CD4-positive, alpha-beta T cell treated with Interleukin-15 for 4 hours (primary cell): ENCODE data around the gene NPW.
"Not testable (repeated sequence)": the region's sequence is repeated elsewhere in the genome, so short reads cannot be mapped to it uniquely, and the experiment has no call there.

Experiments
- DNase-seq: peaks from one replicate; pipeline ENCODE4 v3.0.0-alpha.2; 2020; ENCODE audit warnings: low spot score

The NPW gene

GRCh38 chr16:2002406-2003230 is 17.0 kb upstream of the NPW start:
- no peak for DNase-seq

GRCh38 chr16:2003231-2003826 is 16.3 kb upstream of the NPW start:
- DNase-seq, result no peak

- peak; percentile 84 for DNase-seq
These were observed 15.6 kb upstream of the NPW start for GRCh38 chr16:2003827-2004641.

- no peak for DNase-seq
These were observed 14.6 kb upstream of the NPW start for GRCh38 chr16:2004795-2005517.

GRCh38 chr16:2005646-2006045 is 13.9 kb upstream of the NPW start:
- no peak for DNase-seq

GRCh38 chr16:2006317-2006716 is 13.3 kb upstream of the NPW start:
- DNase-seq, result no peak

GRCh38 chr16:2007081-2007836 is 12.3 kb upstream of the NPW start:
- DNase-seq, result no peak

- no peak for DNase-seq
These were observed 11.5 kb upstream of the NPW start for GRCh38 chr16:2008009-2008526.

- DNase-seq, result no peak
These were observed 10.9 kb upstream of the NPW start for GRCh38 chr16:2008631-2009163.

GRCh38 chr16:2009164-2009711 is 10.3 kb upstream of the NPW start:
- DNase-seq, result no peak

GRCh38 chr16:2009791-2010510 is 9.6 kb upstream of the NPW start, which contains the start of gene ZNF598:
TSS of gene ZNF598 (minus strand) at chr16:2009821.
- DNase-seq, result peak; percentile 76

GRCh38 chr16:2011726-2012125 is 7.9 kb upstream of the NPW start:
- not testable (repeated sequence) for DNase-seq

GRCh38 chr16:2013527-2013926 is 6.1 kb upstream of the NPW start:
- no peak for DNase-seq

- DNase-seq, result no peak
These were observed 4.3 kb upstream of the NPW start for GRCh38 chr16:2015117-2015946.

GRCh38 chr16:2015947-2016208 is 3.7 kb upstream of the NPW start:
- DNase-seq, result no peak

- no peak for DNase-seq
These were observed 3.1 kb upstream of the NPW start for GRCh38 chr16:2016407-2016922.

GRCh38 chr16:2019921-2020831 is 591 bp downstream of the NPW start:
- no peak for DNase-seq

- DNase-seq, result no peak
These were observed 3.1 kb downstream of the NPW start for GRCh38 chr16:2022723-2023091.
